K562 (cell line): Measurements from ENCODE around the gene HJV. TPM values are rescaled to one million over a fixed set of nuclear protein-coding genes. Genes with fewer than 3 reads are reported as not detected.

Experiments used
- ATAC-seq: fragments of 200-7000 bp; cut with Tn5 transposase; 3 replicates; pipeline ENCODE4 v1.9.1; 2020; ENCODE audit warnings: moderate library complexity
- BruUV-seq: library from RNA; stranded (reverse); fragments of 400-500 nt; replicated peaks from 2 replicates; lab custom pipeline; 2021; lab: Mats Ljungman, UMichigan
- CTCF ChIA-PET: fragments of 300-600 bp; formaldehyde crosslinking; extraction: SDS; loops from one replicate; lab custom pipeline; 2021; ENCODE audit warnings: low intra/inter-chr PET ratio; lab: Yijun Ruan, JAX
- POLR2A ChIA-PET: fragments of 300-600, 350-650 bp; sonication (Branson Sonifier 250); formaldehyde crosslinking; extraction: SDS; loops from one replicate; lab custom pipeline; 2021; ENCODE audit warnings: antibody characterized with exemption, inconsistent platforms; lab: Yijun Ruan, JAX
- DNase-seq, 4 experiments: peaks; one replicate each; pipeline versions ENCODE4 v3.0.0 to v3.0.0-alpha.2; 2011 to 2018; ENCODE audit warnings: low spot score in 3 of 4, mixed read lengths in 3 of 4; ENCODE audit errors: extremely low read depth in 1 of 4
- FAIRE-seq: peaks from 2 replicates; lab custom pipeline; 2011; peaks lifted over from hg19 to GRCh38; lab: Jason Lieb, UNC
- H2AFZ ChIP-seq: 2 replicates; pipeline ENCODE4 v1.6.0; 2011; ENCODE audit warnings: low read depth, low read length, control low read depth, inconsistent platforms
- H3K27ac ChIP-seq: fragments of 200-600 bp; 3 replicates; pipeline ENCODE4 v1.8.0; 2011; ENCODE audit warnings: low read depth, mild to moderate bottlenecking, control low read depth, inconsistent platforms, low read length, moderate library complexity, mixed read lengths; ENCODE audit errors: extremely low read depth
- H3K27me3 ChIP-seq, 2 experiments: fragments of 300-600 bp in 1 of 2; 2 replicates in 1 of 2; 3 replicates in 1 of 2; pipeline versions ENCODE4 v1.6.0 to v1.8.0; 2011; ENCODE audit warnings: inconsistent platforms in 2 of 2, low read length in 2 of 2, mild to moderate bottlenecking in 1 of 2, mixed read lengths in 1 of 2, moderate library complexity in 1 of 2; ENCODE audit not compliant: control insufficient read depth in 2 of 2, insufficient read depth in 2 of 2
- H3K36me3 ChIP-seq: fragments of 300-600 bp; 3 replicates; pipeline ENCODE4 v1.8.0; 2011; ENCODE audit warnings: mild to moderate bottlenecking, low read length, inconsistent platforms; ENCODE audit not compliant: control insufficient read depth, insufficient read depth
- H3K4me1 ChIP-seq, 2 experiments: fragments of 200-600 bp in 1 of 2; replicated peaks in 1 of 2; 2 replicates in 1 of 2; 3 replicates in 1 of 2; pipeline versions ENCODE4 v1.5.1 to v1.8.0; 2011; ENCODE audit warnings: inconsistent platforms in 2 of 2, low read length in 2 of 2, mild to moderate bottlenecking in 1 of 2, mixed read lengths in 1 of 2, moderate library complexity in 1 of 2; ENCODE audit not compliant: control insufficient read depth in 2 of 2, insufficient read depth in 2 of 2
- H3K4me2 ChIP-seq: 2 replicates; pipeline ENCODE4 v1.6.1; 2011; ENCODE audit warnings: low read length, control low read depth, inconsistent platforms, mixed read lengths; ENCODE audit not compliant: insufficient read depth
- H3K4me3 ChIP-seq: fragments of 200-600 bp; sonication (generic), shearing (Covaris generic); 2 replicates; pipeline ENCODE4 v1.5.1; 2016; ENCODE audit warnings: control low read depth, inconsistent platforms
- H3K79me2 ChIP-seq: fragments of 200-600 bp; 3 replicates; pipeline ENCODE4 v1.8.0; 2011; ENCODE audit warnings: low read length, inconsistent platforms; ENCODE audit not compliant: control insufficient read depth, insufficient read depth
- H3K9ac ChIP-seq, 2 experiments: 2 replicates each; pipeline versions ENCODE4 v1.6.0 to v1.6.1; 2011; ENCODE audit warnings: low read depth in 2 of 2, low read length in 2 of 2, control low read depth in 1 of 2, inconsistent platforms in 1 of 2, mild to moderate bottlenecking in 1 of 2, mixed read lengths in 1 of 2; ENCODE audit not compliant: insufficient read depth in 1 of 2
- H3K9me1 ChIP-seq: one replicate; pipeline ENCODE4 v1.6.0; 2011; ENCODE audit warnings: inconsistent platforms, mild to moderate bottlenecking, low read length, moderate library complexity; ENCODE audit not compliant: control insufficient read depth, insufficient read depth
- H3K9me3 ChIP-seq: replicated peaks from 2 replicates; pipeline ENCODE4 v1.5.1; 2011; ENCODE audit warnings: low read depth, low read length, inconsistent platforms; ENCODE audit not compliant: control insufficient read depth, insufficient read depth
- H4K20me1 ChIP-seq: replicated peaks from 2 replicates; pipeline ENCODE4 v1.6.1; 2011; ENCODE audit warnings: low read length, inconsistent platforms, mixed read lengths; ENCODE audit not compliant: control insufficient read depth, insufficient read depth
- HNRNPH1 ChIP-seq: fragments of 200-400 bp; formaldehyde crosslinking; optimal IDR thresholded peaks from 2 replicates; pipeline ENCODE3; 2017; ENCODE audit warnings: low read depth, mild to moderate bottlenecking, low read length, moderate library complexity
- MAX ChIP-seq: sonication (generic); formaldehyde crosslinking; IDR thresholded peaks from 2 replicates; pipeline ENCODE4 v1.9.0; 2022; ENCODE audit warnings: mild to moderate bottlenecking, missing genetic modification reagents
- MXI1 ChIP-seq: IDR thresholded peaks from 2 replicates; pipeline ENCODE4 v1.6.1; 2011; ENCODE audit warnings: low read depth, mild to moderate bottlenecking, improper control_type of control experiment, low read length
- MYNN ChIP-seq, 2 experiments: sonication (generic); formaldehyde crosslinking in 1 of 2; IDR thresholded peaks; 2 replicates each; pipeline versions ENCODE4 v1.5.0 to v1.6.1; 2016 to 2020; ENCODE audit warnings: antibody characterized with exemption in 1 of 2, missing genetic modification reagents in 1 of 2
- NFE2L1 ChIP-seq: fragments of 450-650 bp; IDR thresholded peaks from 2 replicates; pipeline ENCODE4 v1.6.1; 2016; ENCODE audit warnings: missing genetic modification characterization, low read depth, mild to moderate bottlenecking, missing compliant biosample characterization, moderate library complexity, borderline replicate concordance
- NFYB ChIP-seq: IDR thresholded peaks from 2 replicates; pipeline ENCODE4 v1.6.1; 2011; ENCODE audit warnings: mild to moderate bottlenecking, moderate library complexity; ENCODE audit not compliant: insufficient read length; ENCODE audit errors: extremely low read depth
- POLR2AphosphoS2 ChIP-seq: IDR thresholded peaks from 2 replicates; pipeline ENCODE4 v1.6.1; 2012; ENCODE audit warnings: low read length, improper control_type of control experiment
- POLR2G ChIP-seq: fragments of 200-400 bp; formaldehyde crosslinking; IDR thresholded peaks from 2 replicates; pipeline ENCODE4 v1.6.1; 2017; ENCODE audit warnings: low read depth, mild to moderate bottlenecking, antibody characterized with exemption, low read length, moderate library complexity
- RAD51 ChIP-seq: fragments of 450-650 bp; IDR thresholded peaks from 2 replicates; pipeline ENCODE4 v1.7.1; 2016; ENCODE audit warnings: low read depth, mild to moderate bottlenecking, borderline replicate concordance
- RBBP5 ChIP-seq: fragments of 200-600 bp; sonication (generic); IDR thresholded peaks from 2 replicates; pipeline ENCODE4 v1.6.1; 2012; ENCODE audit warnings: borderline replicate concordance, mild to moderate bottlenecking, low read length, control low read depth, inconsistent platforms; ENCODE audit not compliant: insufficient read depth, poor library complexity, severe bottlenecking
- RBM15 ChIP-seq: fragments of 200-400 bp; formaldehyde crosslinking; IDR thresholded peaks from 2 replicates; pipeline ENCODE4 v1.6.1; 2018; ENCODE audit warnings: mild to moderate bottlenecking, low read length, moderate library complexity; ENCODE audit not compliant: insufficient read depth
- RBM17 ChIP-seq: fragments of 200-400 bp; formaldehyde crosslinking; IDR thresholded peaks from 2 replicates; pipeline ENCODE4 v1.6.1; 2017; ENCODE audit warnings: low read depth, mild to moderate bottlenecking, low read length, borderline replicate concordance
- SRSF1 ChIP-seq: fragments of 200-400 bp; formaldehyde crosslinking; IDR thresholded peaks from 2 replicates; pipeline ENCODE4 v1.6.1; 2017; ENCODE audit warnings: mild to moderate bottlenecking, low read depth, low read length, moderate library complexity
- ZNF212 ChIP-seq: fragments of 450-650 bp; formaldehyde crosslinking; IDR thresholded peaks from 2 replicates; pipeline ENCODE4 v1.4.0; 2020; ENCODE audit warnings: mild to moderate bottlenecking
- ZNF282 ChIP-seq: sonication (generic); formaldehyde crosslinking; IDR thresholded peaks from 2 replicates; pipeline ENCODE4 v1.8.1; 2023; ENCODE audit warnings: missing genetic modification reagents
- ZNF3 ChIP-seq: fragments of 250-450 bp; sonication (Bioruptor Pico); IDR thresholded peaks from 2 replicates; pipeline ENCODE4 v1.5.0; 2021; ENCODE audit warnings: mild to moderate bottlenecking, moderate library complexity
- ZNF699 ChIP-seq: fragments of 250-450 bp; sonication (Bioruptor Pico); IDR thresholded peaks from 2 replicates; pipeline ENCODE4 v1.8.0; 2021; ENCODE audit warnings: mild to moderate bottlenecking, moderate library complexity; ENCODE audit not compliant: insufficient replicate concordance
- ZNF707 ChIP-seq: fragments of 250-450 bp; sonication (Bioruptor Pico); conservative IDR thresholded peaks from 2 replicates; pipeline ENCODE4 v1.8.0; 2022; ENCODE audit warnings: inconsistent platforms, mild to moderate bottlenecking, moderate library complexity
- WGBS: fragments of 100-300 bp; shearing (Covaris generic); methylation state at CpG from one replicate; pipeline ENCODE4 v1.1.6; 2016; ENCODE audit warnings: low coverage, mixed read lengths; ENCODE audit not compliant: insufficient coverage; ENCODE audit errors: missing lambda C conversion rate; 5-methylcytosine and 5-hydroxymethylcytosine counted together
- in situ Hi-C: fragments of 300-500 bp; cut with MboI; formaldehyde crosslinking; loops from 4 replicates; pipeline ENCODE4 v1.15.0; 2018; ENCODE audit warnings: inconsistent platforms, mixed read lengths
- intact Hi-C: fragments of 100-400 bp; cut with micrococcal nuclease; formaldehyde crosslinking; loops from 2 replicates; pipeline ENCODE4 v1.14.2; 2022
- polyA plus RNA-seq, 8 experiments: library from polyadenylated mRNA; depleted of rRNA in 4 of 8; stranded (reverse) in 5 of 8; unstranded in 3 of 8; fragments of >200 nt; fragmentation: Nextera tagmentation in 2 of 8; fragmentation: Illumina TruSeq in 1 of 8; extraction: Ambion mirVana in 2 of 8; extraction: Trizol in 1 of 8; gene quantifications; 2 replicates each; pipeline versions ENCODE4 v1.2.1 to v1.2.3, GENCODE V29; 2011 to 2014; ENCODE audit warnings: inconsistent platforms in 1 of 8, missing spikeins in 1 of 8
- total RNA-seq, 7 experiments: library from RNA; depleted of rRNA in 6 of 7; stranded (reverse); fragments of >200 nt in 6 of 7; fragmentation: Illumina TruSeq in 2 of 7; extraction: Trizol in 2 of 7; gene quantifications; 2 replicates each; pipeline versions ENCODE4 v1.2.1 to v1.2.3, GENCODE V29; 2011 to 2021; ENCODE audit warnings: low replicate concordance in 1 of 7
- TF ChIP-seq, protein P1 (sequence below): fragments of 450-650 bp; formaldehyde crosslinking; IDR thresholded peaks from 2 replicates; pipeline ENCODE4 v1.4.0; 2020; ENCODE audit warnings: mild to moderate bottlenecking, moderate library complexity

The HJV gene
- total and polyA plus RNA-seq, 9 of the 15 experiments (the other 6 are each of a cell fraction or from before 2014, with no cell fraction given): 1.0 to 6.6 (median 2.4) TPM

- TF ChIP-seq, protein P1, sequence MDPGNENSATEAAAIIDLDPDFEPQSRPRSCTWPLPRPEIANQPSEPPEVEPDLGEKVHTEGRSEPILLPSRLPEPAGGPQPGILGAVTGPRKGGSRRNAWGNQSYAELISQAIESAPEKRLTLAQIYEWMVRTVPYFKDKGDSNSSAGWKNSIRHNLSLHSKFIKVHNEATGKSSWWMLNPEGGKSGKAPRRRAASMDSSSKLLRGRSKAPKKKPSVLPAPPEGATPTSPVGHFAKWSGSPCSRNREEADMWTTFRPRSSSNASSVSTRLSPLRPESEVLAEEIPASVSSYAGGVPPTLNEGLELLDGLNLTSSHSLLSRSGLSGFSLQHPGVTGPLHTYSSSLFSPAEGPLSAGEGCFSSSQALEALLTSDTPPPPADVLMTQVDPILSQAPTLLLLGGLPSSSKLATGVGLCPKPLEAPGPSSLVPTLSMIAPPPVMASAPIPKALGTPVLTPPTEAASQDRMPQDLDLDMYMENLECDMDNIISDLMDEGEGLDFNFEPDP (CRISPR knock-in tag): no peak
- TF ChIP-seq, all 486 proteins: peak for 7
Measured at GRCh38 chr1:145987926-145988325, 33.6 kb downstream of the HJV start (continued).

GRCh38 chr1:145986551-145986950, 35.0 kb downstream of the HJV start:
- intact Hi-C loops: no loop called here
- no peak overlapping the region for H3K27ac ChIP-seq
- FAIRE-seq: no peak
- peaks cover 3% of the 10 kb centered on the region; the same call in 1 of the 3 replicates for H3K79me2 ChIP-seq
- POLR2A ChIA-PET: interaction anchor here (0.9 to 15.5 kb wide), 7 partner anchors 4 to 79 kb away, joined by 3 to 320 read pairs (median 4); partner anchors contain the start of genes HJV and TXNIP
- H3K4me2 ChIP-seq: no peak overlapping the region
- ATAC-seq: no peak
- 86% methylated on average over 6 of the region's 6 CpGs for WGBS
- CTCF ChIA-PET: no interaction called here
- peaks cover 12 to 45% of the 10 kb centered on the region in 2 experiments for H3K4me1 ChIP-seq
- in situ Hi-C loops: no loop called here
- H4K20me1 ChIP-seq: no peaks in the 10 kb centered on the region
- no peaks in the 10 kb centered on the region for H3K9me1 ChIP-seq
- no peak overlapping the region for H2AFZ ChIP-seq
- H3K36me3 ChIP-seq: no peaks in the 10 kb centered on the region
- no TSS peak for BruUV-seq
- no peak overlapping the region for H3K9ac ChIP-seq
- no peaks in the 10 kb centered on the region for H3K27me3 ChIP-seq
- no peak overlapping the region for H3K4me3 ChIP-seq
- TF ChIP-seq MYNN (IDR thresholded peaks at IDR 0.05) (no peak), MYNN (CRISPR knock-in tag; IDR thresholded peaks at IDR 0.05) (no peak), NFYB (no peak), RBM15 (no peak), RBBP5 (no peak), HNRNPH1 (no peak), ZNF699 (CRISPR knock-in tag) (no peak), ZNF212 (CRISPR knock-in tag) (no peak), ZNF707 (no peak), ZNF282 (CRISPR knock-in tag) (no peak), MAX (CRISPR knock-in tag) (no peak), POLR2G (no peak), NFE2L1 (tag) (no peak), ZNF3 (CRISPR knock-in tag) (no peak), SRSF1 (no peak), RBM17 (no peak), RAD51 (no peak), POLR2AphosphoS2 (no peak), MXI1 (no peak)
- TF ChIP-seq, all 486 proteins: peak for 0
- no peaks in the 10 kb centered on the region for H3K9me3 ChIP-seq
- DNase-seq: no peak
